HepG2 (cell line): ENCODE data around the gene WDR35. TPM values are rescaled to one million over a fixed set of nuclear protein-coding genes. Genes with fewer than 3 reads are reported as not detected.
A peak's percentile ranks its signal among the peaks of the same experiment; 100 is the strongest.

ENCODE experiments used
- ATAC-seq: fragments of 200-7000 bp; cut with Tn5 transposase; 3 replicates; pipeline ENCODE4 v1.9.1; 2020; ENCODE audit warnings: mild to moderate bottlenecking, moderate library complexity
- BruUV-seq: library from RNA; stranded (reverse); fragments of 400-500 nt; replicated peaks from 2 replicates; lab custom pipeline; 2021; lab: Mats Ljungman, UMichigan
- CTCF ChIA-PET: fragments of 300-600 bp; formaldehyde crosslinking; extraction: SDS; loops from one replicate; lab custom pipeline; 2021; ENCODE audit warnings: low total read pairs, inconsistent platforms, low intra/inter-chr PET ratio; lab: Yijun Ruan, JAX
- POLR2A ChIA-PET: fragments of 350-600 bp; sonication (Branson Sonifier 250); formaldehyde crosslinking; loops from one replicate; lab custom pipeline; 2020; ENCODE audit warnings: antibody characterized with exemption, inconsistent platforms; lab: Yijun Ruan, JAX
- DNase-seq: peaks from one replicate; pipeline ENCODE4 v3.0.0-alpha.2; 2015; ENCODE audit warnings: low spot score
- FAIRE-seq: peaks from 3 replicates; lab custom pipeline; 2011; peaks lifted over from hg19 to GRCh38; lab: Jason Lieb, UNC
- H2AFZ ChIP-seq: one replicate; pipeline ENCODE4 v1.6.1; 2011; ENCODE audit warnings: low read length, inconsistent platforms
- H3K27ac ChIP-seq: fragments of 300-600 bp; 3 replicates; pipeline ENCODE4 v1.8.0; 2011; ENCODE audit warnings: mixed run types, mild to moderate bottlenecking, mixed read lengths, low read length, inconsistent platforms; ENCODE audit not compliant: insufficient read depth; ENCODE audit errors: extremely low read length
- H3K27me3 ChIP-seq, 2 experiments: fragments of 200-600 bp in 1 of 2; 2 replicates in 1 of 2; 3 replicates in 1 of 2; pipeline versions ENCODE4 v1.6.0 to v1.8.0; 2011; ENCODE audit warnings: low read length in 2 of 2, mild to moderate bottlenecking in 2 of 2, moderate library complexity in 2 of 2, inconsistent platforms in 1 of 2; ENCODE audit not compliant: insufficient read depth in 2 of 2, control insufficient read depth in 1 of 2
- H3K36me3 ChIP-seq, 2 experiments: fragments of 200-600 bp in 1 of 2; replicated peaks in 1 of 2; 2 replicates in 1 of 2; 3 replicates in 1 of 2; pipeline versions ENCODE4 v1.5.1 to v1.8.0; 2011; ENCODE audit warnings: low read length in 2 of 2, inconsistent platforms in 1 of 2; ENCODE audit not compliant: insufficient read depth in 2 of 2, control insufficient read depth in 1 of 2
- H3K4me1 ChIP-seq: 2 replicates; pipeline ENCODE4 v1.5.1; 2012; ENCODE audit warnings: low read length, inconsistent platforms; ENCODE audit not compliant: insufficient read depth
- H3K4me2 ChIP-seq: 2 replicates; pipeline ENCODE4 v1.6.0; 2011; ENCODE audit warnings: low read depth, low read length, inconsistent platforms
- H3K4me3 ChIP-seq, 3 experiments: fragments of 200-600 bp in 1 of 3; sonication (generic), shearing (Covaris generic) in 1 of 3; replicated peaks in 1 of 3; 2 replicates each; pipeline ENCODE4 v1.5.1; 2011 to 2016; ENCODE audit warnings: low read length in 3 of 3, inconsistent platforms in 2 of 3, low read depth in 2 of 3, mild to moderate bottlenecking in 2 of 3, control low read depth in 1 of 3, mixed read lengths in 1 of 3; ENCODE audit not compliant: insufficient read depth in 1 of 3
- H3K79me2 ChIP-seq: one replicate; pipeline ENCODE4 v1.6.1; 2011; ENCODE audit warnings: low read length, inconsistent platforms; ENCODE audit not compliant: insufficient read depth
- H3K9ac ChIP-seq: 2 replicates; pipeline ENCODE4 v1.6.0; 2011; ENCODE audit warnings: mild to moderate bottlenecking, low read depth, low read length, inconsistent platforms; ENCODE audit not compliant: insufficient read depth
- H3K9me3 ChIP-seq: 2 replicates; pipeline ENCODE4 v1.5.1; 2012; ENCODE audit warnings: mild to moderate bottlenecking, low read length
- H4K20me1 ChIP-seq: 2 replicates; pipeline ENCODE4 v1.6.0; 2011; ENCODE audit warnings: inconsistent platforms, mild to moderate bottlenecking, low read length, moderate library complexity; ENCODE audit not compliant: insufficient read depth
- CTCF ChIP-seq: sonication (generic); formaldehyde crosslinking; IDR thresholded peaks from 2 replicates; pipeline ENCODE4 v1.5.0; 2020; ENCODE audit warnings: mild to moderate bottlenecking, missing genetic modification reagents, moderate library complexity
- ETS1 ChIP-seq: sonication (generic); formaldehyde crosslinking; IDR thresholded peaks from 2 replicates; pipeline ENCODE4 v1.4.0; 2020; ENCODE audit warnings: missing genetic modification reagents
- HNF4A ChIP-seq: sonication (generic); formaldehyde crosslinking; IDR thresholded peaks from 2 replicates; pipeline ENCODE4 v1.4.0; 2020; ENCODE audit warnings: missing genetic modification reagents
- SAP130 ChIP-seq: IDR thresholded peaks from 2 replicates; pipeline ENCODE4 v1.6.1; 2016; ENCODE audit warnings: low read depth
- STAG1 ChIP-seq: sonication (generic); formaldehyde crosslinking; IDR thresholded peaks from 2 replicates; pipeline ENCODE4 v1.4.0; 2020; ENCODE audit warnings: missing genetic modification reagents
- TEAD3 ChIP-seq: optimal IDR thresholded peaks from 2 replicates; pipeline ENCODE3; 2016; ENCODE audit warnings: borderline replicate concordance
- ZEB1 ChIP-seq: IDR thresholded peaks from 2 replicates; pipeline ENCODE4 v1.6.1; 2012; ENCODE audit warnings: mild to moderate bottlenecking, low read depth, inconsistent platforms; ENCODE audit not compliant: insufficient replicate concordance
- in situ Hi-C: cut with HindIII; loops from 2 replicates; pipeline ENCODE4 v1.10.0; 2017; ENCODE audit warnings: low pct_unique_long_range_greater_than_20kb; ENCODE audit not compliant: extremely low pct_ligation_motif_present
- intact Hi-C: fragments of 100-400 bp; cut with micrococcal nuclease; formaldehyde crosslinking; loops from one replicate; pipeline ENCODE4 v1.10.0; 2022; ENCODE audit not compliant: unreplicated experiment
- polyA plus RNA-seq, 8 experiments: library from polyadenylated mRNA; depleted of rRNA in 3 of 8; stranded (reverse) in 7 of 8; unstranded in 1 of 8; fragments of >200 nt; fragmentation: Illumina TruSeq in 4 of 8; extraction: Trizol in 4 of 8; gene quantifications; 2 replicates each; pipeline versions ENCODE4 v1.2.1 to v1.2.3, GENCODE V29; 2011 to 2016; ENCODE audit warnings: low read depth in 4 of 8, missing spikeins in 1 of 8, mixed read lengths in 1 of 8; ENCODE audit not compliant: insufficient read depth in 1 of 8
- total RNA-seq, 5 experiments: library from RNA; depleted of rRNA; stranded (reverse); fragments of >200 nt; fragmentation: Illumina TruSeq; extraction: Trizol; gene quantifications; 2 replicates each; pipeline ENCODE4 v1.2.3, GENCODE V29; 2016; ENCODE audit warnings: low read depth in 1 of 5

The WDR35 gene
- total and polyA plus RNA-seq, 2 of the 13 experiments (the other 11 are each of a cell fraction or from before 2014, with no cell fraction given), result 11.1 to 19.6 TPM

GRCh38 chr2:20016346-20016745 lies 26.4 kb upstream of the WDR35 start:
- Histone ChIP-seq H3K4me2 (no peak overlapping the region), H4K20me1 (no peaks in the 10 kb centered on the region), H3K79me2 (peaks cover 8% of the 10 kb centered on the region), H3K4me3 (no peak overlapping the region), H3K9me3 (peaks cover 17% of the 10 kb centered on the region), H3K9ac (no peak overlapping the region), H3K27ac (no peak overlapping the region), H3K27me3 (no peaks in the 10 kb centered on the region; a peak in 1 of 5 replicates), H3K4me1 (peaks cover 57% of the 10 kb centered on the region), H2AFZ (no peak overlapping the region), H3K36me3 (no peaks in the 10 kb centered on the region)
- POLR2A ChIA-PET, result interaction anchor here (3.8 to 8.9 kb wide), 2 partner anchors 34 to 78 kb away, joined by 18 to 109 read pairs; partner anchors contain the start of gene LAPTM4A
- FAIRE-seq (no peak), DNase-seq (no peak), ATAC-seq (no peak)
- no TSS peak for BruUV-seq
- in situ Hi-C loops, result no loop called here
- intact Hi-C loops, result no loop called here
- TF ChIP-seq STAG1 (CRISPR knock-in tag), result peak; percentile 4; the same call in 1 of the 2 replicates
- TF ChIP-seq TEAD3 (CRISPR knock-in tag), result peak; percentile 33
- peak; percentile 92 for TF ChIP-seq ZEB1
- no peak for TF ChIP-seq SAP130 (CRISPR knock-in tag)
- TF ChIP-seq HNF4A (CRISPR knock-in tag), result peak; percentile 70
- TF ChIP-seq ETS1, result no peak
- TF ChIP-seq CTCF (CRISPR knock-in tag), result peak; percentile 37
- CTCF ChIA-PET, result interaction anchor here (1.2 to 3.7 kb wide), 4 partner anchors 12 to 82 kb away, joined by 3 to 46 read pairs (median 26); no protein-coding TSS in a partner anchor
